SH-SY5Y (cell line): ENCODE measurements around the gene MAP4K3.

Source experiments
- GATA2 ChIP-seq: IDR thresholded peaks from 2 replicates; pipeline ENCODE4 v1.6.1; 2011; ENCODE audit warnings: mild to moderate bottlenecking, low read depth, low read length
- GATA3 ChIP-seq: IDR thresholded peaks from 2 replicates; pipeline ENCODE4 v1.6.1; 2011; ENCODE audit warnings: low read depth, mild to moderate bottlenecking, low read length, moderate library complexity

- TF ChIP-seq GATA3 (no peak), GATA2 (no peak)
Observed at GRCh38 chr2:39304729-39305128, 132.4 kb downstream of the MAP4K3 start.
